HG02981 (cell line): Measurements from ENCODE around the gene PACRG.

Experiments used
- ATAC-seq: cut with Tn5 transposase; IDR thresholded peaks from one replicate; pipeline ENCODE4 v1.9.1; 2021; ENCODE audit warnings: mild to moderate bottlenecking, moderate library complexity; ENCODE audit not compliant: unreplicated experiment

PACRG gene

DNA sequence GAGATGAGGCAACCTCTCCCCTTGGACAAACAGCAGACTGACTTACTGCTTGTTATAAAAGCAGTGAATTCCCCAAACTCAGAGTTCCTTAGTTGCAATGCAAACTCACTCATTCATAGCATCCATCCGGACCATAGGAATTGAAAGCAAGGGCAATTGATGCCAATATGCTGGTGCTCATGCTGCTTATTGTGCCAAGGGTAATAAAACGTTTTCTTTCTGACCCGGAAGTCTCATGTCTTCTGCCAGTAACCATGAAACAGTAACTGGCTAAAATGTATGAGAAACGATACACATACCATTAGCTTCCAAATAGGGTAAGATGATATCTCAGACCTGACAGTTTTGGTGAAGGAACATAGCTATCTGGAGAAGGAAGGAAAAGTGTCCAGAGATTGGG, 18.3 kb upstream of the PACRG start:
- ATAC-seq: no peak

DNA sequence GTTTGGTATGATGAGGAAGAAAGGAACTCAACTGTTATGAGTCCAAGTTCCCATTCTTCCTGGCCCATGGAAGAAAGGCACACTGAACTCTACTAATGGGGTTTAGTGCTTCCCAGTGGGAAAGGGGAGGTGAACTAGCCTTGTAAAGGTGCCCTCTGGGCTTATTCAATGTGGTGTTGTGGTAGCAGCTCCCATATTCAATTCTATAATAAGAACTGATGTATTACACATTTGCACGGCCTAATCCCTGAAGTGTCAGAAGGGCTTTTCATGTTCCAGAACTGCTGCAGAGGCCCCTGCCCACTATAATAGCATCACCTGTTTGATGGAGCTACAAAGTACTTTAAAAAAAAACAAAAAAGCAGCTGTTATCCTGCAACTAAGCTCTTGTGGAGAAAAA, 17.4 kb upstream of the PACRG start:
- ATAC-seq: no peak

DNA sequence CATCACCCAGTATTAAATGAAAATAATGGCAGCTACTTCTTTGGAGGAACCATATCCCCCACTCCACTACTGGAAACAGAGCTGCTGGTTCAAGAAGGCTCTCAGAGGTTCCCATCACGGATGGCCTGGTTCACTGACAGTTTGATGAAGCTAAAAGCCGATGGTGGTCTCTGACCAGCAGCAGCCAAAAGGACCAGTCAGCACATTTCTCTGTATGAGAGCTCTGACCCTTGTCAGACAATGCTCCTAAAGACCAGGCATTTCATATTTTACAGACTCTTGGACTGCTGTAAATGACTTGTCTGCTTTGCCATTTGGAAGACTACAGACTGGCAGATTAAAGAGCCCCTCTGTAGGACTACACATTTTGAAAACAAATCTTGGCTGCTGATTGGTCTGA, 16.8 kb upstream of the PACRG start:
- ATAC-seq: no peak

DNA sequence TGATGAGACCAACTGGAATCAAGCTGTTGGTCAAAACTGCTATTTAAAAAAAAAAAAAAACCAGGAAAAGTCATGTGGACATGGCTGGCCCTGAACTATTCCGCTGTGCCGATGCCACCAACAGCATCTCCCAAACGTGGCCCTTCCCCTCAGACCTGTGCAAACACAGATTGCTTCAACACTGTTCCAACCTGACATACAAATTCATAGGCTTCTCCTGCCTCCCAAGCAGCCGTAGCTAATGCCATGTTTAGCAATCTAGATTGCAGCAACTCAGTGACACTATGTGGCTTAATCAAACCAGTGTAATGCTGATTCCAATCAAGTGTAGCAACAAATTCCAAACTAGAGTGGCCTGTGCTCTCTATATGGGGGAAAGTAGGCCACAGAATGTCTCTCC, 16.4 kb upstream of the PACRG start:
- no peak for ATAC-seq

DNA sequence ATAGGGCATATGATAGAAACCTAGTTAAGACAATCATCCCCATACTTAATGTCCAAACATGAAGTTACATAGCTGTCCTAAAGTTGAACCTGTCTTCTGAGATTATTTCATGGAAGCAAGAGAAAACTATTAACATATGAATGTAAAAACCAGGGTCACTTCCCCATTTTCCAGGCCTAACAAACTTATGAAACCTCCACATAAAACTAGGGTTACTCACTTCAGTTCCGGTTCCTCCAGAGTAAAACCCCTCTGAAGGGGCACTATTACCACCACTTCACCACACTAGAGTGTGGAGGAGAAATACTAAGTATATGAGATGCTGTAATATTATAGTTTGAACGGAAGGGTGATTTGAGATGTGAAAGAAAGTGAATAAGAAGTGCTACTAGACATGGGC, 15.1 kb upstream of the PACRG start:
- no peak for ATAC-seq

DNA sequence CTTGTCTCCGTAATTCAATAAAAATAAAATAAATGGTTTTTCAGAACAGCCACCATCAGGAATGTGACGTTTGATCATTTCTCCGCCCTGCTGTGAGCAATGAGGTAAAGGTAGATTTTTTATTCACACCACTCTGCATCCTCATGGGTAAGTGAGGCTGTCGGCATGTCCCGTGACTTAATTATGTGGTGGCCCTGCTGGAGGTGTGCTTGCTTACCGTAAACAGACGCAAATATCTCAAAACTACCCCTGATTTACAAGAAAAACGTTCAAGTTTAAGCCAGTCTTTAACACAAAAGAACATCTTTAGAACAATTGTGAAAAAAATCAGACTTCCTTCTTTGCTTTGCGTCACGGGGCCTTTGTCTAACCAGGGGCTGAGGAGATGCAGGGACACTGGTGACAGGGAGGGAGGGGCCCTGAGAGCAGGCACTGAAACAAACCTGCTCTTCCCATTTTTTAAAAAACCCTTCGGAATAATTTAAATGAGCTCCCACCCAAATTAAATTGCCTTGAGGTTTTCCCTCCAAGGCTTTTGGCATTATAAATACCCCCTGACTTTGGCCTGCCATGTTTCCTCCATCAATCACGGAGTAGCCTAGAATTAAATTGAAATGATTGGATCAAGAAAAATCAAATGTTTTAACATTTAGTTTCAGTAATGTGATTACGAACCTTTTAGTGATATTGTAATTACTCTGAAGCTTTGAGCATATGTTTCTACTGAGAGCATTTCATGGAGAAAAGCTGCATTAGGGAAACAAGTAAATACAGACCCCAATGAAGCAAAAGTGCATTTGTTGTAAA, 13.6 kb upstream of the PACRG start:
- ATAC-seq: no peak

DNA sequence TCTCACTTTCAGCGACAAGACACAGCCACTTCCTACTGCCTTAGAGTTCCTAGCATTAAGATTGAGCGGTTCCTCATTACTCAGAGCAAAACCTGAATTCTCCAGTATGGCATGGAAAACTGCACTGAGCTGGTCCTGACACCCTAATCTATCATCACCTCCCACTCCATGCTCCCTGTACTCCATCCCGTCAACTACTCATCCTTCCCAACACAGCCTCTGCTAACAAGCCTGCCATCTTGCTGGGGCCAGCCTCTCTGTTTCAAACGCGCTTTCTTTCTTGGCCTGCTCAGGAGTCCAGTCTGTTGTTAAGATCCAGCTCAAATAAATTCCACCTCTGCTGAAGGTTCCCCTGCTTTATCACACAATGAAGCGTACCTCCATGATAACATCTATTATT, 12.2 kb upstream of the PACRG start:
- ATAC-seq: no peak

DNA sequence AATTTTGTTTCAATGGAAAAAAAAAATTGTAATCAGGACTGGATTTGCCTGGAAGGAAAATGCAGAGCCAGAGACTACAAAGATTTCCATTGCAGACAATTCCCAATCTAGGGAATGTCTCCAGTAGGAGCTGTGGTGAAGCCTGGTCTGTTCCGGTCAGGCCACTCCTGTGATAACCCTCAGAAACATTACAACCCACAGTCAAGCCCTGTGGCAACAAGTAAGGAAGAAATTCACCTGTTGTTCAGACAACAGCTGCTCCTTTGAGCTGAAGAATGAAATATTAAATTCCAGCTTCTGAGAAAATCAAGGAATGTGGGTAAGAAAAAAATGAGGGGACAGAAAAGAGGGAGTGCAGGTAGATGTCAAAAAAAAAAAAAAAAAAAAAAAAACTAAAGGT, 8.2 kb upstream of the PACRG start:
- no peak for ATAC-seq

DNA sequence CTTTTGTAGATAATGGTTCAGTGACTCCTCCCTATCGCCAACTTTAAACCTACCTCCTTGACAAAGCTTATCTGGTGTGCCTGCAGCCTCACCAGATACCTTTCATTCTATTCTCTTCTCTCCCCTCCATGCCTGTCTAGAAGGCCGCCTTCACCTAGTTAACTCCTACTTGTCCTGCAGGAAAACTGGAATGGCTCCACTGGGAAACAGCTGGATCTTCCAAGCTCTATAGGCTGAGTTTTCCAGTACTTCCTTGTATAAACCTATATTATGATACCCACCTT, 6.4 kb upstream of the PACRG start:
- ATAC-seq: no peak

DNA sequence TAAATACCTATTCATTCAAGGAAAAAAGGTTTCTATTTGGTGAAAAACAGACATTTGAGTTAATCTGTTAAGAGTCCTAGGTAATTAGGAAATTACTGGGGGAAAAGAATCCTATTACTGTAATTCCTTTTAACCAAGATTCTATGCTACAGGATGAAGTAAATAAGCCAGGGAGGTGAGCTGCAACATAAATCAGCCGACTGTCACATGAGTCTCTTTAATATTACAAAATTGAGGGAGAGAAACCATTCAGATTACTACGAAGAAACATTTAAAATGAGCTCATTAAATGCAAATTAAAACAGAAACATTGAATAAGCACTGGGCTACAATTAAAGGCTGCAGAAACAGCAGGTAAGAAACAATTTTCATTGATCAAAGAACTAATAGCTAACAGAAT, 5.5 kb upstream of the PACRG start:
- ATAC-seq: no peak

DNA sequence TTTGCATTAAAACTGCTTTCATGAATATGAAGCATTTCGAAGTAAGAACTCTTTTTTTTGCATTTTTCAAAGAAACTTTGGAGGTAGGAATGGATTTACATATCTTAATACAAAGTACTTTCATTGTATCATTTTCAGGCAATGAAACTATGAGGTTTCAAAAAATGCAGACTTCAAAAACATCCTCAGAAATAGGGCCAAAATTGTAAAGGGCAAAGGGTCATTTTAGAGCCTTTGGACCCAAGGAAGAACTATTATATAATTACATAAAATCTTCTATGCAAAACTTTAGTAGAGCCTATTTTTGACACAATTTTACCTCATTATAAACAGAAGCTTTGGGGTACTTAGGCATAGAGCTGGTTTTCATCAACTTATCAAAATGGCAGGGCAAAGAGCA, 5.1 kb upstream of the PACRG start:
- no peak for ATAC-seq

DNA sequence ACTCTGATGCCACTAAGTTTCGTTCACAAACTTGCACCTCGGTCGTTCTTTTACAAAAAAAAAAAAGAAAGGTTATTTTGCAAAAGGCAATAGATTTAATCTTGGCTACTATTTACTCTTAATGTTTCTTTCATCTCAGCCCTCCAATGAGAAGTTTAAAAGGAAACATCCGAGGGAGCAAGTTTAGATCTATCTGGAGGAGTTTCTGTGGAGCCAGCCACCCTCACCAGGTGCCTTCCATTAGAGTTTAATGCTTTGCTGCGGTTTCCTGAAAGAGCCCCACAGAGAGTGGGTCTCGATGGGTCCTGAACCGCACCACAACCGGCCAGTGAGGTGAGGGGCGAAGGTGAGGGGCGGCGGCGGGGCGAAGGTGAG, 840 bp upstream of the PACRG start:
- ATAC-seq: no peak

DNA sequence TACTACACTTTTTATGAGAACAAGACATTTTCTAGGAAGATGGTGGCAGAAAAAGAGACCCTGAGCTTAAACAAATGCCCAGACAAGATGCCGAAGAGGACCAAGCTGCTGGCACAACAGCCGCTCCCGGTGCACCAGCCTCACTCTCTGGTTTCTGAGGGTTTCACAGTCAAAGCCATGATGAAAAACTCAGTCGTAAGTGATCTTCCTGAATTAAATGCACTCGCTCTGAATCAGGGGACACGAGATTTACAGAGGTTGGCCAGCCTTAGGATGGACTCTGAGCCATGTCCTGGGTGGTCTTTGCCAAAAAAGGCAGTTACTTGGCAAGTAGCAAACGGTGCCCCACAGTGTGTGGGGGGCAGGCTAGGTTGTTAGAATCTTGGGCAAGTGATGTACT, 423 bp downstream of the PACRG start:
- ATAC-seq: no peak

DNA sequence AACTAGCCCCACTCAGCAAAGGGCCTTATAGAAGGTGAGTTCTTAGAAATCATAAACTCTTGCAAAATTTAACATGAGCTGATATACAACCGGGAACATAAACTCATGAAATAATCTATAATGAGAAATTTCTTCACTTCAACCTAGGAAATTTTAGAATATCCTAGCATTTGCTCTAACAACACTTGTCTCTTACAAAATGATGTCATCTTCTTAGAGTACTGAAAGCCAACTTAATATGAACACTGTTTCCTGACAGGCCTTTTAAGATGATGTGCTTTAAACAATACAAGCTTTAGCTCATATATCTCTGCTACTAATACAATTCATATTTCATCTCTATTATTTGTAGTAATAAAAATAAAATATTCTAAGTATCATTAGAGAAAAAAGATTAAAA, 932 bp downstream of the PACRG start:
- ATAC-seq: no peak

DNA sequence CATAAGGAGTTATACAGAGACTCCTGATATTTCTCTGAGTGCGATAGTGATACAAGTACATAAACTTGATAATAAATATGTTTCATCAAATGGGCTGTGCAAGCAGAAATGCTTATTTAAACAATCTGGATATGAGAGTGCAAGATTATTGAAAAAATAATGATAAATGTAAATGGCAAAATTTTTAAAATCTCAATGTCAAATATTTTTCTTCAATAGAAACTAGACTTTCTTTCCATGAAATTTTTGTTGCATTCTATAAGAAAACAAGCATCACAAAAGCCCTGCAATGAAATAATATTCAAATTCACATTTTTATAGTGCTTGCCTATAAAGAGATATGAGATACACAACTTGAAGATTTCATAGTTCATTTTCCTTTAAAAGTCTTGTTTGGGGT, 2.7 kb downstream of the PACRG start:
- ATAC-seq: no peak

DNA sequence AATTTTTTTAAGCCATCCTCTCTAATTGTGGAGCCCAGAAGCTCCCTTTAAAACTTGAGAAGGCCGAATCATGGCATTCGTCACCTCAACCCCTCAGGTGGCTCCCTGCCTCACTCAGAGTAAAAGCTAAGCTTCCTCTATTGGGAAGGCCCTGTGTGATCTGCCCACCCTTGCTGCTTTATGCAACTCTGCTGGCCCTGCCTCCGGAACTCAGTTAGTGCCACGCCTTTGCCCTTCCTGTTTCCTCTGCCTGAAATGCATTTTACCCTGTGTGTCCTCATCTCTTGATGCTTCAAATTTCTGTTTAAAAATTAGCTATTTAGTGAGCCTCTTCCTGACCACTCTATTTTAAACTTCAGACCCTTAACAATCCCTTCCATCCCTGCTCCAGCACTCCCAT, 5.7 kb downstream of the PACRG start:
- ATAC-seq: no peak

DNA sequence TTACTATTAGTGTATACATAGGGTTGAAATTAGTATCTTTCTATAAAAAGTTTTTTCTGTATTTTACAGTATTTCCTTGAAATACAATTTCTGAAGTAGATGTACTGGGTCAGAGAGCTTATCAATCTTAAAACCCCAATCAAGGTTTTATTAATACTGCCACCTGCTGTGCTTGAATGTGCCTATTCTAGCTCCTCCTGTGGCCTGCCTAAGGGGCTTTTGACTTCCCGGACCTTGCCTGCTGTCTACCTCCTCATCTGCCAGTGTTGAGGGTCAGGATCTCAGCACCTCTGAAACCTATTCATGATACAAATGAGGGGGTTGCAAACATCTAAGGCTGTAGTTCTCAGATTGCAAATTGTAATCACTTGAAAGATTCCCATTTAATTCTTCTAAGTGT, 9.2 kb downstream of the PACRG start:
- no peak for ATAC-seq

DNA sequence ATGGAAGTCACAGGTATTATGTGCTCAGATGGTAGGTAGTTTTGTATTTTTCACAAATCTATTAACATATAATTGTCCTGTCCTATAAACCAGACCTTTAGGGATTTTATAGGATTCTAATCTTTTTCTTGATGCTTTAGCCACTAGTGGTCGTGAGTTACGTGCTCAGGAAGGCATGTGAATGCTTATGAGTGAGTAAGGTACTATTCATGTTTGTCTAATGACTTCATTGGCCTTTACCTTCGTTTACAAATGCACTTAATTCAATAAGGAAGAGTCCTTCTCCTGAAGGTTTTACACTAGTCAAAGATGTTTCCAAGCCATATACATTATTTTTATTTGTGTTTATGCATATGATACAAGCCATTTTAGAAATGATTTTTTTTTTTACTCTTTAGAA, 23.0 kb downstream of the PACRG start:
- ATAC-seq: no peak

DNA sequence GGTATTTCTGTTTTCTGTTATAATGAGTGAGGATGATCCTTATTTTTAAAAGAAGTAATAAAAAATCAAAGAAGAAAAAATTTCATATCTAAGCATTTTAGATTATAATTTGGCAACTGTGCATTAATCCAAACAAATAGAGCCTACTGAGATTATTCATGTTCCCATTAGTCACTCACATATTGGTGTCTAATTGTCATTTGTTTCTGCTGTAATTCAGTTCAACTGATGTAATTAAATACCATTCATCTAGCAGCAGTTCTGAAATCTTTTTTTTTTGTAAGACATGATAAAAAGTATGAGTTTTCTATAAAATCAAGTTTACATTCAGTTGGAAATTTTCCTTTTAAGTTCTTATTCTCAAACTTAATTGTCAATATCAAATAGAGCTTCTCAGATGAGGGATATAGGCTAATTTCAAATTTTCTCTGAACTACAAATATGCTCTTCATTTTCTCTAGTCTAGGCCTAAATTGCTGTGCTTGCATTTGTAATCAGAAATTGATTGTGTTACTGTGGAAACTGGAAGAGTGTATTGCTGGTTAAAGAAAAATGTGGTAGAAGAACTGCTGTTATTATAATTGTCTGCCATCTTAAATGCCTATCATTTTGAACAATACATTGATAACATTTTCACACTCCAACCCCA, 23.6 kb downstream of the PACRG start:
- ATAC-seq: no peak

DNA sequence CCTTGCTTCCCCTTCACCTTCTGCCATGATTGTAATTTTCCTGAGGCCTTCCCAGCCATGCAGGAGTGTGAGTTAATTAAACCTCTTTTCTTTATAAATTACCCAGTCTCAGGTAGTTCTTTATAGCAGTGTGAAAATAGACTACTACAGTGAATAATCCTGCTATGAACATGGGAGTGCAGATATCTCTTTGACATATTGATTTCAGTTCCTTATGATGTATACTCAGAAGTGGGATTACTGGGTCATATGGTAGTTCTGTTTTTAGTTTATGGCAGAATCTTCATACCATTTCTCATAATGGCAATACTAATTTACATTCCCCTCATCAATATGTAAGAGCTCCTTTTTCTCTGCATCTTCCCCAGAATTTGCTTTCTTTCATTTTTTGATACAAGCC, 26.0 kb downstream of the PACRG start:
- ATAC-seq: no peak

DNA sequence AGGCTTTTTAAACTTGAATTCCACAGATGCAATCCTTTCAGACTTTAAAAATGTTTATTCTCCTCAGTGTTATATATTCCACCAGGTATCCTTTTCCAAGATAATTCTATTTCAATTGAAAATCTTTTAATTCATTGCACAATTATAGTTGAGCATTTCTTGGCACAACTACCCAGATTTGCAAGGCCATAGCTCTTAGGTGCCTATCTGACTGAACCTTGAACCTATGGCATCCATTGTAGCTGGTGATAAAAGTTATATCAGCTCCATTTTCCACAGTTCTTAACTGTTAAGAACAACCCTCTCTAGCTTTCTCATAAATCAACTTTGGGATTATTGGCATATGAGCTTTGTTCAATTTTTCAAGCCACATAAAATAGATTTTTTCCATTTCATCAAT, 42.4 kb downstream of the PACRG start:
- no peak for ATAC-seq

DNA sequence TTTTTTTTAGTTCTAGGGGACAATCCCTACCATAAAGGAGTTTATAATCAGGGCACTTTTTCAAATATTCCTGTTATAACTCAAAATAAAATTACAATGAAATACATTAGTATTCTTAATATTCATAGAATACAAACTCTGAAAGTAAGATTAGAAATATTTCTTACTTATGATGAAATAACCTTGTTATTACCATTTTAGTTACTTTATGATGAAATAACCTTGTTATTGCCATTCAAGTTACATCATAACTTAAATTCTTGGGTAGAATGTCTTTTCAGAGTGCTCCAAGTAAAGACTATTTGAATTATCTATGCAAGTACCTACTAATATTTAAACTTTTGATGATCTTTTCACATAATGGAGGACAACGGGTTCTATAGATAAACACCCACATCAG, 43.2 kb downstream of the PACRG start:
- ATAC-seq: no peak

DNA sequence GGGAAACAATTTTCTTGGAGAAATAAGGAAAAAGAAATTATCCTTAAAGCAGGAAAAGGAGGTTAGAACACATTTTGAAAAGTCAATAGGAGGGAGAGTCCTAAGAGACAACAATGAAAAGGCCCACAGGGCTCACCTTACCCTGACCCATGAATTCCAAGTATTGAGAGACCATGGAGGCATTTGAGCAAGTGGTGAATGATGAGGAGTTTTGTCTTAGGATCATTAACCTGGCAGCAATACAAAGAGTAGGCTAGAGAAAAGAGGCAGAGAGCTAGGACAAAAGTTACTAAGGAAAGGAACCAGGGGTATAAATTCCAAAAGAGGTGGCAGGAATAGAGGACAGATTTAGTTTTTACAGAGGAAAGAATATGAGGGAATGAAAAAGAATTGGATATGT, 44.7 kb downstream of the PACRG start:
- no peak for ATAC-seq
